ENCODE results near the gene KRT83. TPM values are rescaled to one million over a fixed set of nuclear protein-coding genes. Genes with fewer than 3 reads are reported as not detected.
"Not testable (repeated sequence)": the region's sequence is repeated elsewhere in the genome, so short reads cannot be mapped to it uniquely, and the experiment has no call there.

Gene KRT83
- total RNA-seq, 1 experiment from 2014 or later: not detected

DNA sequence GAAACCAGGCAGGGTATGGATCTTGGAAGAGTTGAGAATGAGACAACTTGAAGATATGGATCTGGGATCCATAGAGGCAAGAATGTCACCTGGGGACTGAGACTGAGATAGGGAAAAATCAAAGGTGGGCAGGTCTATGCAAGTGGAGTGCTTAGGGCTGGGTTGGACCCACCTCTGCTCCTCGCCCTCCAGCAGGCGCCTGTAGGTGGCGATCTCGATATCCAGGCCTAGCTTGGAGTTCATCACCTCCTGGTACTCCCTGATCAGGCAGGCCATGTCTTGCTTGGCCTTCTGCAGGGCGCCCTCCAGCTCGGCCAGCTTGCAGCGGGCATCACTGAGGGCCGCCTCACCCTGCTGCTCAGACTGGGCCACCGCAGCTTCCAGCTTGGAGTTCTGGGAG is 5.5 kb downstream of the KRT83 start:
- H3K9me3 ChIP-seq (ENCODE audit: control insufficient read depth, low read depth, low read length); H3K36me3 Mint-ChIP-seq (ENCODE audit: insufficient read depth in 1 of 3, low read depth in 3 of 3); H4K91ac ChIP-seq (ENCODE audit: insufficient read length, low read depth, low read length); H2BK12ac ChIP-seq (ENCODE audit: insufficient read length, low read depth, low read length); H2BK5ac ChIP-seq (ENCODE audit: insufficient read length, low read length); H3K4me1 Mint-ChIP-seq; H3K23me2 ChIP-seq (ENCODE audit: insufficient read length, low read depth, low read length, poor library complexity, severe bottlenecking); H2BK15ac ChIP-seq (ENCODE audit: low read depth, low read length); H3K4me3 Mint-ChIP-seq; H3K79me2 ChIP-seq (ENCODE audit: insufficient read depth, low read length); H2AK5ac ChIP-seq (ENCODE audit: insufficient read length, low read length); H2BK120ac ChIP-seq (ENCODE audit: low read depth, low read length, poor library complexity, severe bottlenecking); H2AFZ ChIP-seq (ENCODE audit: low read length); H3K23ac ChIP-seq (ENCODE audit: insufficient read length, low read depth, low read length); H3K27ac ChIP-seq (ENCODE audit: insufficient read length, low read depth, low read length); H3K14ac ChIP-seq (ENCODE audit: insufficient read depth, low read length); H3K9me3 Mint-ChIP-seq; H3K4me2 ChIP-seq (ENCODE audit: insufficient read depth, insufficient read length, low read length); H2BK20ac ChIP-seq (ENCODE audit: low read depth, low read length, poor library complexity, severe bottlenecking); H4K20me1 ChIP-seq (ENCODE audit: control insufficient read depth, insufficient read depth, insufficient read length); H3K56ac ChIP-seq (ENCODE audit: insufficient read length, low read depth, low read length); H3K27ac Mint-ChIP-seq; H3K79me1 ChIP-seq (ENCODE audit: insufficient read depth, low read depth, low read length, poor library complexity, severe bottlenecking); H3K9ac ChIP-seq (ENCODE audit: extremely low read depth, insufficient read length, low read length); H3K4ac ChIP-seq (ENCODE audit: low read depth, low read length); H4K5ac ChIP-seq (ENCODE audit: insufficient read length, low read depth, low read length); H3K27me3 ChIP-seq (ENCODE audit: insufficient read depth, low read length); H3T11ph ChIP-seq (ENCODE audit: low read length); H4K8ac ChIP-seq (replicated peaks; ENCODE audit: insufficient read length, low read depth, low read length); H3K4me1 ChIP-seq (ENCODE audit: insufficient read depth, low read length); H3K18ac ChIP-seq (ENCODE audit: insufficient read length, low read depth, low read length): not testable (repeated sequence)
- DNase-seq: peak; percentile 87
- TF ChIP-seq, protein P1, sequence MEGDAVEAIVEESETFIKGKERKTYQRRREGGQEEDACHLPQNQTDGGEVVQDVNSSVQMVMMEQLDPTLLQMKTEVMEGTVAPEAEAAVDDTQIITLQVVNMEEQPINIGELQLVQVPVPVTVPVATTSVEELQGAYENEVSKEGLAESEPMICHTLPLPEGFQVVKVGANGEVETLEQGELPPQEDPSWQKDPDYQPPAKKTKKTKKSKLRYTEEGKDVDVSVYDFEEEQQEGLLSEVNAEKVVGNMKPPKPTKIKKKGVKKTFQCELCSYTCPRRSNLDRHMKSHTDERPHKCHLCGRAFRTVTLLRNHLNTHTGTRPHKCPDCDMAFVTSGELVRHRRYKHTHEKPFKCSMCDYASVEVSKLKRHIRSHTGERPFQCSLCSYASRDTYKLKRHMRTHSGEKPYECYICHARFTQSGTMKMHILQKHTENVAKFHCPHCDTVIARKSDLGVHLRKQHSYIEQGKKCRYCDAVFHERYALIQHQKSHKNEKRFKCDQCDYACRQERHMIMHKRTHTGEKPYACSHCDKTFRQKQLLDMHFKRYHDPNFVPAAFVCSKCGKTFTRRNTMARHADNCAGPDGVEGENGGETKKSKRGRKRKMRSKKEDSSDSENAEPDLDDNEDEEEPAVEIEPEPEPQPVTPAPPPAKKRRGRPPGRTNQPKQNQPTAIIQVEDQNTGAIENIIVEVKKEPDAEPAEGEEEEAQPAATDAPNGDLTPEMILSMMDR (conservative IDR thresholded peaks at IDR 0.05): peak; percentile 75
- peaks cover 47% of the 10 kb centered on the region for H3K27me3 Mint-ChIP-seq (ENCODE audit: low read depth)
- WGBS (ENCODE audit: extremely low coverage, insufficient read length, low lambda C conversion rate): no CpG with 5 or more reads among the region's 9 CpGs
